KMS-11 (cell line): ENCODE results near the gene TFB2M.

ENCODE experiments used
- H2AFZ ChIP-seq: fragments of 200-600 bp; sonication (generic); 2 replicates; pipeline ENCODE4 v1.6.1; 2016; ENCODE audit warnings: antibody characterized with exemption, mixed run types, low read depth
- H3K27ac ChIP-seq: fragments of 200-600 bp; sonication (generic); 2 replicates; pipeline ENCODE4 v1.6.1; 2016; ENCODE audit warnings: mild to moderate bottlenecking, mixed run types
- H3K27me3 ChIP-seq: fragments of 200-600 bp; sonication (generic); 2 replicates; pipeline ENCODE4 v1.6.1; 2017; ENCODE audit warnings: mild to moderate bottlenecking, low read depth, mixed run types, moderate library complexity; ENCODE audit not compliant: insufficient read depth
- H3K36me3 ChIP-seq: fragments of 200-600 bp; sonication (generic); 2 replicates; pipeline ENCODE4 v1.6.1; 2017; ENCODE audit warnings: mild to moderate bottlenecking, mixed run types; ENCODE audit not compliant: insufficient read depth
- H3K4me1 ChIP-seq: fragments of 200-600 bp; sonication (generic); 2 replicates; pipeline ENCODE4 v1.6.1; 2016; ENCODE audit warnings: mild to moderate bottlenecking, low read depth, mixed run types; ENCODE audit not compliant: poor library complexity, severe bottlenecking
- H3K4me2 ChIP-seq: fragments of 200-600 bp; sonication (generic); 2 replicates; pipeline ENCODE4 v1.7.0; 2016; ENCODE audit warnings: mild to moderate bottlenecking, mixed run types
- H3K4me3 ChIP-seq: fragments of 200-600 bp; sonication (generic); IDR thresholded peaks from 2 replicates; pipeline ENCODE4 v1.6.1; 2017; ENCODE audit warnings: low read depth, low read length, mixed read lengths; ENCODE audit not compliant: insufficient read depth
- H3K79me2 ChIP-seq: fragments of 200-600 bp; sonication (generic); 2 replicates; pipeline ENCODE4 v1.6.1; 2016; ENCODE audit warnings: low read depth, mixed run types; ENCODE audit not compliant: insufficient read depth
- H3K9ac ChIP-seq: fragments of 200-600 bp; sonication (generic); 2 replicates; pipeline ENCODE4 v1.6.1; 2016; ENCODE audit warnings: mild to moderate bottlenecking, mixed run types
- H4K20me1 ChIP-seq: fragments of 200-600 bp; sonication (generic); 2 replicates; pipeline ENCODE4 v1.6.1; 2016; ENCODE audit warnings: mild to moderate bottlenecking, mixed run types; ENCODE audit not compliant: insufficient read depth
- TF ChIP-seq, protein P1 (sequence below): fragments of 200-600 bp; sonication (generic); conservative IDR thresholded peaks from 2 replicates; pipeline ENCODE4 v1.6.1; 2017; ENCODE audit warnings: low read depth, mild to moderate bottlenecking, antibody characterized with exemption, low read length, moderate library complexity, mixed read lengths

TFB2M gene

DNA sequence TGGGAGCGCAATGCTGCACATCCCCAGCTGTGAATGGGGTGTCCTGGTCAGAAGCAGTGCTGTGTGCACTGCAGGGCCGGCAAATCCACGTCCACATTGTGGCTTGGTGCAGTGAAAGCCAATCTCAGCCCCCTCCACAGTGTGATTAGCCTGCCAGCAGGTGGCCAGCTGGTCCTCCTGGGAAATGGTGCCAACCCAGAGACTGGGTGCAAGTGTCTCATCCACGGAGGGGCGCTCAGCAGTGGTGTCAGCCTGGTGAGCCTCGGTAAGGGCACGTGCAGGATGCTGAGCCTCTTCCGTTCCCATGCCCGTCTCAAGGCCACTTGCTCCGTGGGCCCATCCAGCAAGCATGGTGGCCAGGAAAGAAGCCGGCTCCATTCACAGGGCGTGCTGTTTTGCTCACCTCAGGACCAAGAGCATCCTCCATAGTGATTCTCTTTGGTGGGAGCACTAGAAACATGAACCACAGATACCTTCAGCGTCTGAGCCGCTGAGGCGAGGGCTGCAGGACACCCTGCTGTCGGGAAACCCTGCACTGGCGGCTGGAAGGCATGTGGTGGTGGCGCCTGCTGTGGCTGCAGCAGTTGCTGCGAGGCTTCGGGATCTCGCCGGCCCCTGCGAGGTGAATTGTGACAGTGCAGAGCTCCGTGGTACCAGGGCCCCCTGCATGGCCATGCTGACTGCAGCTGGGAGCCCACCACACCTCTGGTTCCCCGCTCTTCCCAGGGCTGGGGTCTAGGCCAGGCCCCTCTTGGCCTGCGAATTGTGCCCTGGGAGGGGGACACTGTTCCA is 57.0 kb downstream of the TFB2M start:
- H4K20me1 ChIP-seq: no peaks in the 10 kb centered on the region
- peaks cover 11% of the 10 kb centered on the region for H3K4me1 ChIP-seq
- no peaks in the 10 kb centered on the region for H3K27me3 ChIP-seq
- no peak overlapping the region for H3K9ac ChIP-seq
- no peaks in the 10 kb centered on the region for H3K36me3 ChIP-seq
- TF ChIP-seq, protein P1, sequence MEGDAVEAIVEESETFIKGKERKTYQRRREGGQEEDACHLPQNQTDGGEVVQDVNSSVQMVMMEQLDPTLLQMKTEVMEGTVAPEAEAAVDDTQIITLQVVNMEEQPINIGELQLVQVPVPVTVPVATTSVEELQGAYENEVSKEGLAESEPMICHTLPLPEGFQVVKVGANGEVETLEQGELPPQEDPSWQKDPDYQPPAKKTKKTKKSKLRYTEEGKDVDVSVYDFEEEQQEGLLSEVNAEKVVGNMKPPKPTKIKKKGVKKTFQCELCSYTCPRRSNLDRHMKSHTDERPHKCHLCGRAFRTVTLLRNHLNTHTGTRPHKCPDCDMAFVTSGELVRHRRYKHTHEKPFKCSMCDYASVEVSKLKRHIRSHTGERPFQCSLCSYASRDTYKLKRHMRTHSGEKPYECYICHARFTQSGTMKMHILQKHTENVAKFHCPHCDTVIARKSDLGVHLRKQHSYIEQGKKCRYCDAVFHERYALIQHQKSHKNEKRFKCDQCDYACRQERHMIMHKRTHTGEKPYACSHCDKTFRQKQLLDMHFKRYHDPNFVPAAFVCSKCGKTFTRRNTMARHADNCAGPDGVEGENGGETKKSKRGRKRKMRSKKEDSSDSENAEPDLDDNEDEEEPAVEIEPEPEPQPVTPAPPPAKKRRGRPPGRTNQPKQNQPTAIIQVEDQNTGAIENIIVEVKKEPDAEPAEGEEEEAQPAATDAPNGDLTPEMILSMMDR: no peak
- H3K27ac ChIP-seq: no peak overlapping the region
- H3K79me2 ChIP-seq: no peaks in the 10 kb centered on the region
- no peak overlapping the region for H2AFZ ChIP-seq
- no peak overlapping the region for H3K4me3 ChIP-seq
- no peak overlapping the region for H3K4me2 ChIP-seq

DNA sequence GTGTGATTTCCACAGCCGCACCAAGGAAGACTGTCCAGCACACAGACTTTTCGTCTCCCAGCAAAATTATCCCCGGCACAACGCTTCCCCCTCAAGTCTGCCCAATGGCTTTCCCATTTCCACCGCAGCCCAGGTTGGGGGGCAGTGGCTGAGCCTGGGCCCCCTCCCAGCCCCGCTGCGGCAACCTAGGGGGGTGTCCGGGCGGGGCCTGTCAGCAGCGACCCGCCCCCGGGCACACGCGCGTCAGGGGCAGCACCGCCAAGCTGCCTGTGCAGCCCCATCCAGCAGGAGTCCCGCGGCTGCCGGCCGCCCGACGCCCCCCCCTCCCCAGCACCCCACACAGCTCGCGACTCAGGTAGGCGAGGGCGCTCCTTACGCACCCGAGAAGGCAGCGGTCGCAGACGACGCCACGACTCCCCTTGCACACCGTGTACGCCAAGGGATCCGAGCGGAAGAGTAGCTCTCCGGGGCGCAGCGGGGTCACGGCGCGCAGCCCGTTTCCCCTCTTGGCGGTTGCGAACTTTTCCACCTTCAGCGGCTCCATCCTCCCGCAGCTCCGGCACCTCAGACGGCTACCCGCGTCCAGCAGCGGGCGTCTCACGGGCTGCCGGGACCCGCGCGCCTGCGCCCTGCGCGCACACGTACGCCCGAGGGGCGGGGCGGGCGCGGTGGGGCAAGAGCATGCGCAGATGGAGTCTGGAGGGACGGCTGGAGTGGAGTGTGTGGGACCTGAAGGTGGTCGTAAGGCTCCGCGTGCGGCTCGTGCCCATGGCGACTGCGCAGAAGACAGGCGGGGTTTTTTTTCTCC is 59.2 kb downstream of the TFB2M start, which contains the start of gene SMYD3:
SMYD3 (minus strand) TSS at position 606 of the 808 bp plus-strand sequence.
- Histone ChIP-seq H3K9ac (peak within 1 kb of the TSS; percentile 41; the same call in 1 of the 2 replicates), H3K36me3 (no peaks in the 10 kb centered on the region), H3K27ac (no peak within 1 kb of the TSS), H3K79me2 (no peaks in the 10 kb centered on the region), H3K27me3 (no peaks in the 10 kb centered on the region), H3K4me1 (peaks cover 11% of the 10 kb centered on the region), H3K4me3 (peak within 1 kb of the TSS; percentile 83), H4K20me1 (no peaks in the 10 kb centered on the region), H2AFZ (peak within 1 kb of the TSS; percentile 98), H3K4me2 (peak within 1 kb of the TSS; percentile 92)
- TF ChIP-seq, protein P1: no peak

DNA sequence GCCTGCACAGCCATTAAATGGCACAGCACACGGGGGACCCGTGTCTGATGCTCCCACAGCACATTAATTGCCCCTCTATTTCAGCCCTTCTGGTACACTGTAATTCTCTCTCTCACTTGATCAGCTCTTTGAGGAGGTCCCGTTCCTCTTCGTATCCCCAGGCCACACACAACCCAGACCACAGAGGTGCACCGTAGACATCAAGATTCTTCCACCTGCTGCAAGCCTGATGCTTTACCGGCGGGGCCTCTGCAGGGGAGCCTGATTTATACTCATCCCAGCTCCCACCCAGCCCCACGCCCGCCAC is 59.7 kb downstream of the TFB2M start:
- H3K36me3 ChIP-seq: no peaks in the 10 kb centered on the region
- peak overlapping the region; percentile 41; the same call in 1 of the 2 replicates for H3K9ac ChIP-seq
- no peaks in the 10 kb centered on the region for H4K20me1 ChIP-seq
- TF ChIP-seq, protein P1: no peak
- peaks cover 11% of the 10 kb centered on the region for H3K4me1 ChIP-seq
- no peaks in the 10 kb centered on the region for H3K27me3 ChIP-seq
- peak overlapping the region; percentile 98 for H2AFZ ChIP-seq
- peak overlapping the region; percentile 92 for H3K4me2 ChIP-seq
- no peak overlapping the region for H3K27ac ChIP-seq
- H3K4me3 ChIP-seq: peak overlapping the region; percentile 83
- H3K79me2 ChIP-seq: no peaks in the 10 kb centered on the region

GRCh38 chr1:246503341-246503740 is 62.7 kb downstream of the TFB2M start:
- TF ChIP-seq, protein P1: no peak
- Histone ChIP-seq H3K36me3 (no peaks in the 10 kb centered on the region), H3K27ac (no peak overlapping the region), H3K4me1 (peaks cover 11% of the 10 kb centered on the region), H3K4me3 (no peak overlapping the region), H4K20me1 (no peaks in the 10 kb centered on the region), H2AFZ (no peak overlapping the region), H3K79me2 (no peaks in the 10 kb centered on the region), H3K9ac (no peak overlapping the region), H3K4me2 (no peak overlapping the region), H3K27me3 (no peaks in the 10 kb centered on the region)
